ACC112 (cell line): ENCODE measurements around the gene C1orf105.

ENCODE experiments used
- H2AFZ ChIP-seq: fragments of 200-600 bp; sonication (generic); one replicate; pipeline ENCODE4 v1.6.0; 2017; ENCODE audit warnings: antibody characterized with exemption, low read length; ENCODE audit not compliant: unreplicated experiment
- H3K27ac ChIP-seq: fragments of 200-600 bp; sonication (generic); 2 replicates; pipeline ENCODE4 v1.5.1; 2014; ENCODE audit warnings: low read depth, mild to moderate bottlenecking, antibody characterized with exemption, low read length, moderate library complexity
- H3K27me3 ChIP-seq: fragments of 200-600 bp; sonication (generic); 2 replicates; pipeline ENCODE4 v1.6.1; 2014; ENCODE audit warnings: mild to moderate bottlenecking, antibody characterized with exemption, low read length, moderate library complexity, mixed read lengths; ENCODE audit not compliant: insufficient read depth
- H3K36me3 ChIP-seq: fragments of 200-600 bp; sonication (generic); 2 replicates; pipeline ENCODE4 v1.6.1; 2016; ENCODE audit warnings: mild to moderate bottlenecking, antibody characterized with exemption, low read length, moderate library complexity, mixed read lengths; ENCODE audit not compliant: insufficient read depth
- H3K4me1 ChIP-seq: fragments of 200-600 bp; sonication (generic); one replicate; pipeline ENCODE4 v1.6.1; 2016; ENCODE audit warnings: low read length, mixed read lengths; ENCODE audit not compliant: insufficient read depth, unreplicated experiment, control insufficient read depth
- H3K4me3 ChIP-seq: fragments of 200-600 bp; sonication (generic); 2 replicates; pipeline ENCODE4 v1.5.1; 2014; ENCODE audit warnings: mild to moderate bottlenecking, low read depth, low read length
- H3K79me2 ChIP-seq: fragments of 200-600 bp; sonication (generic); one replicate; pipeline ENCODE4 v1.6.0; 2016; ENCODE audit warnings: low read length; ENCODE audit not compliant: control insufficient read depth, unreplicated experiment, insufficient read depth

The C1orf105 gene

GRCh38 chr1:172473302-172473701, 52.8 kb downstream of the C1orf105 start:
- H3K4me3 ChIP-seq, result no peak overlapping the region
- H3K27ac ChIP-seq, result no peak overlapping the region
- no peak overlapping the region for H2AFZ ChIP-seq
- H3K36me3 ChIP-seq, result no peaks in the 10 kb centered on the region
- no peaks in the 10 kb centered on the region for H3K4me1 ChIP-seq
- H3K79me2 ChIP-seq, result no peaks in the 10 kb centered on the region
- peaks cover 6% of the 10 kb centered on the region; the same call in 1 of the 2 replicates for H3K27me3 ChIP-seq

- H3K4me3 ChIP-seq, result no peak overlapping the region
- no peak overlapping the region for H2AFZ ChIP-seq
These were observed 53.4 kb downstream of the C1orf105 start for GRCh38 chr1:172473842-172474241.

GRCh38 chr1:172476218-172476811, 55.8 kb downstream of the C1orf105 start:
- H3K36me3 ChIP-seq, result no peaks in the 10 kb centered on the region

More at GRCh38 chr1:172473842-172474241, 53.4 kb downstream of the C1orf105 start:
- H3K79me2 ChIP-seq, result no peaks in the 10 kb centered on the region
- no peak overlapping the region for H3K27ac ChIP-seq
- H3K36me3 ChIP-seq, result no peaks in the 10 kb centered on the region
- H3K4me1 ChIP-seq, result no peaks in the 10 kb centered on the region
- peaks cover 6% of the 10 kb centered on the region; the same call in 1 of the 2 replicates for H3K27me3 ChIP-seq

GRCh38 chr1:172477216-172477615, 56.7 kb downstream of the C1orf105 start:
- Histone ChIP-seq H3K27me3 (peaks cover 29% of the 10 kb centered on the region), H3K4me3 (no peak overlapping the region), H3K36me3 (no peaks in the 10 kb centered on the region), H3K27ac (no peak overlapping the region), H2AFZ (no peak overlapping the region), H3K79me2 (no peaks in the 10 kb centered on the region), H3K4me1 (no peaks in the 10 kb centered on the region)

More at GRCh38 chr1:172476218-172476811, 55.8 kb downstream of the C1orf105 start:
- Histone ChIP-seq H2AFZ (no peak overlapping the region), H3K27me3 (peaks cover 20% of the 10 kb centered on the region), H3K79me2 (no peaks in the 10 kb centered on the region), H3K27ac (no peak overlapping the region), H3K4me3 (no peak overlapping the region), H3K4me1 (no peaks in the 10 kb centered on the region)

GRCh38 chr1:172477741-172478140, 57.3 kb downstream of the C1orf105 start:
- H3K27me3 ChIP-seq, result peaks cover 33% of the 10 kb centered on the region
- H3K27ac ChIP-seq, result no peak overlapping the region
- no peaks in the 10 kb centered on the region for H3K79me2 ChIP-seq
- H3K4me3 ChIP-seq, result no peak overlapping the region
- H2AFZ ChIP-seq, result no peak overlapping the region
- H3K36me3 ChIP-seq, result no peaks in the 10 kb centered on the region
- no peaks in the 10 kb centered on the region for H3K4me1 ChIP-seq

GRCh38 chr1:172478485-172478884, 58.0 kb downstream of the C1orf105 start:
- Histone ChIP-seq H3K79me2 (no peaks in the 10 kb centered on the region), H3K4me3 (no peak overlapping the region), H2AFZ (no peak overlapping the region), H3K4me1 (no peaks in the 10 kb centered on the region), H3K27ac (no peak overlapping the region), H3K27me3 (peaks cover 36% of the 10 kb centered on the region), H3K36me3 (no peaks in the 10 kb centered on the region)

- Histone ChIP-seq H2AFZ (no peak overlapping the region), H3K27ac (no peak overlapping the region), H3K4me1 (no peaks in the 10 kb centered on the region)
These were observed 59.9 kb downstream of the C1orf105 start for GRCh38 chr1:172480431-172480830.

GRCh38 chr1:172482044-172482443, 61.6 kb downstream of the C1orf105 start:
- peaks cover 67% of the 10 kb centered on the region for H3K27me3 ChIP-seq
- H3K4me3 ChIP-seq, result no peak overlapping the region
- H3K36me3 ChIP-seq, result no peaks in the 10 kb centered on the region
- H3K79me2 ChIP-seq, result no peaks in the 10 kb centered on the region
- H3K4me1 ChIP-seq, result no peaks in the 10 kb centered on the region
- no peak overlapping the region for H3K27ac ChIP-seq
- no peak overlapping the region for H2AFZ ChIP-seq

More at GRCh38 chr1:172480431-172480830, 59.9 kb downstream of the C1orf105 start:
- no peaks in the 10 kb centered on the region for H3K79me2 ChIP-seq
- no peaks in the 10 kb centered on the region for H3K36me3 ChIP-seq
- peaks cover 51% of the 10 kb centered on the region for H3K27me3 ChIP-seq
- no peak overlapping the region for H3K4me3 ChIP-seq

- no peak overlapping the region for H2AFZ ChIP-seq
- no peak overlapping the region for H3K4me3 ChIP-seq
These were observed 63.0 kb downstream of the C1orf105 start for GRCh38 chr1:172483448-172483847.

GRCh38 chr1:172484252-172484651, 63.8 kb downstream of the C1orf105 start:
- no peak overlapping the region for H2AFZ ChIP-seq
- H3K4me1 ChIP-seq, result no peaks in the 10 kb centered on the region
- no peaks in the 10 kb centered on the region for H3K79me2 ChIP-seq
- H3K27me3 ChIP-seq, result peaks cover 88% of the 10 kb centered on the region
- H3K27ac ChIP-seq, result no peak overlapping the region
- no peaks in the 10 kb centered on the region for H3K36me3 ChIP-seq
- H3K4me3 ChIP-seq, result no peak overlapping the region

More at GRCh38 chr1:172483448-172483847, 63.0 kb downstream of the C1orf105 start:
- H3K79me2 ChIP-seq, result no peaks in the 10 kb centered on the region
- H3K4me1 ChIP-seq, result no peaks in the 10 kb centered on the region
- H3K36me3 ChIP-seq, result no peaks in the 10 kb centered on the region
- H3K27me3 ChIP-seq, result peaks cover 81% of the 10 kb centered on the region
- H3K27ac ChIP-seq, result no peak overlapping the region

- H3K4me1 ChIP-seq, result no peaks in the 10 kb centered on the region
- no peak overlapping the region for H3K27ac ChIP-seq
- H3K36me3 ChIP-seq, result no peaks in the 10 kb centered on the region
- no peak overlapping the region for H2AFZ ChIP-seq
- H3K4me3 ChIP-seq, result no peak overlapping the region
- H3K79me2 ChIP-seq, result no peaks in the 10 kb centered on the region
- peaks cover 95% of the 10 kb centered on the region for H3K27me3 ChIP-seq
These were observed 65.1 kb downstream of the C1orf105 start for GRCh38 chr1:172485626-172486025.
